Endometrial microvascular endothelial cells (primary cell): ENCODE results near the gene HMG20A. TPM values are rescaled to one million over a fixed set of nuclear protein-coding genes. Genes with fewer than 3 reads are reported as not detected.

ENCODE experiments used
- in situ Hi-C: cut with HindIII; loops from 2 replicates; pipeline ENCODE4 v1.10.0; 2017; ENCODE audit warnings: low sequenced_read_pairs, low pct_unique_long_range_greater_than_20kb; ENCODE audit errors: inconsistent ontology term
- total RNA-seq: library from RNA; depleted of rRNA; stranded (reverse); fragments of >200 nt; gene quantifications from one replicate; pipeline ENCODE4 v1.2.3, GENCODE V29; 2015; ENCODE audit errors: inconsistent ontology term

HMG20A gene
- total RNA-seq, 1 donor from 2014 or later = 21.6 TPM

GRCh38 chr15:77487888-77488287, 67.2 kb downstream of the HMG20A start:
- in situ Hi-C loops = no loop called here

GRCh38 chr15:77489647-77490046, 69.0 kb downstream of the HMG20A start:
- in situ Hi-C loops = no loop called here

GRCh38 chr15:77493324-77493907, 72.7 kb downstream of the HMG20A start:
- in situ Hi-C loops = no loop called here

GRCh38 chr15:77494073-77494867, 73.6 kb downstream of the HMG20A start:
- in situ Hi-C loops = no loop called here

GRCh38 chr15:77494964-77495363, 74.3 kb downstream of the HMG20A start:
- in situ Hi-C loops = no loop called here

GRCh38 chr15:77495838-77496596, 75.3 kb downstream of the HMG20A start:
- in situ Hi-C loops = no loop called here

- in situ Hi-C loops = no loop called here
These were observed 76.0 kb downstream of the HMG20A start for GRCh38 chr15:77496715-77497109.

GRCh38 chr15:77497110-77497737, 76.5 kb downstream of the HMG20A start:
- in situ Hi-C loops = no loop called here

GRCh38 chr15:77497942-77498361, 77.3 kb downstream of the HMG20A start:
- in situ Hi-C loops = no loop called here

- in situ Hi-C loops = no loop called here
These were observed 78.5 kb downstream of the HMG20A start for GRCh38 chr15:77499087-77499760.

- in situ Hi-C loops = no loop called here
These were observed 80.3 kb downstream of the HMG20A start for GRCh38 chr15:77500989-77501388.

GRCh38 chr15:77502379-77503095, 81.8 kb downstream of the HMG20A start:
- in situ Hi-C loops = no loop called here

- in situ Hi-C loops = no loop called here
These were observed 82.6 kb downstream of the HMG20A start for GRCh38 chr15:77503240-77503639.

GRCh38 chr15:77503764-77504163, 83.1 kb downstream of the HMG20A start:
- in situ Hi-C loops = no loop called here

- in situ Hi-C loops = no loop called here
These were observed 83.6 kb downstream of the HMG20A start for GRCh38 chr15:77504306-77504705.

GRCh38 chr15:77504871-77505270, 84.2 kb downstream of the HMG20A start:
- in situ Hi-C loops = no loop called here

- in situ Hi-C loops = no loop called here
These were observed 84.9 kb downstream of the HMG20A start for GRCh38 chr15:77505556-77505955.
